EH (cell line): ENCODE data around the gene POF1B.
A peak's percentile ranks its signal among the peaks of the same experiment; 100 is the strongest.
"Not testable (repeated sequence)": the region's sequence is repeated elsewhere in the genome, so short reads cannot be mapped to it uniquely, and the experiment has no call there.

ENCODE experiments used
- DNase-seq: peaks from one replicate; pipeline ENCODE4 v3.0.0-alpha.2; 2015; ENCODE audit warnings: low read depth

The POF1B gene

GRCh38 chrX:85379174-85379907 lies at the start of gene POF1B:
Gene POF1B (minus strand): TSS chrX:85379665. CDS start chrX:85379454, 211 bp downstream.
- DNase-seq = no peak

- no peak for DNase-seq
These were observed 49.6 kb upstream of the POF1B start for GRCh38 chrX:85429066-85429465.

GRCh38 chrX:85419293-85419692 lies 39.8 kb upstream of the POF1B start:
- DNase-seq = no peak

- no peak for DNase-seq
These were observed 12.4 kb upstream of the POF1B start for GRCh38 chrX:85391878-85392238.

- no peak for DNase-seq
These were observed 11.9 kb upstream of the POF1B start for GRCh38 chrX:85391185-85391877.

- DNase-seq = no peak
These were observed 2.1 kb upstream of the POF1B start for GRCh38 chrX:85381602-85382001.

GRCh38 chrX:85378461-85378860 lies 1.0 kb downstream of the POF1B start:
- no peak for DNase-seq

- DNase-seq = no peak
These were observed 4.1 kb downstream of the POF1B start for GRCh38 chrX:85375333-85375738.

- no peak for DNase-seq
These were observed 14.0 kb downstream of the POF1B start for GRCh38 chrX:85365370-85365995.

GRCh38 chrX:85359051-85359450 lies 20.4 kb downstream of the POF1B start:
- DNase-seq = no peak

GRCh38 chrX:85345523-85345922 lies 33.9 kb downstream of the POF1B start:
- DNase-seq = no peak

GRCh38 chrX:85327060-85327333 lies 52.5 kb downstream of the POF1B start:
- DNase-seq = no peak

- DNase-seq = no peak
These were observed 53.0 kb downstream of the POF1B start for GRCh38 chrX:85326234-85327059.

- not testable (repeated sequence) for DNase-seq
These were observed 68.1 kb downstream of the POF1B start for GRCh38 chrX:85311348-85311747.

- no peak for DNase-seq
These were observed 69.7 kb downstream of the POF1B start for GRCh38 chrX:85309717-85310116.

GRCh38 chrX:85303544-85303943 lies 75.9 kb downstream of the POF1B start:
- DNase-seq = no peak

GRCh38 chrX:85288992-85289723 lies 90.3 kb downstream of the POF1B start:
- no peak for DNase-seq

- DNase-seq = not testable (repeated sequence)
These were observed 94.2 kb downstream of the POF1B start for GRCh38 chrX:85285286-85285685.

GRCh38 chrX:85244450-85245211 lies 134.8 kb downstream of the POF1B start:
- DNase-seq = peak; percentile 15

- DNase-seq = peak; percentile 47
These were observed 135.6 kb downstream of the POF1B start, which contains the start of the genes SATL1 and ZNF711 for GRCh38 chrX:85243761-85244449. Gene SATL1 (minus strand): TSS chrX:85243779. CDS start chrX:85108968, 134,811 bp downstream. Gene ZNF711 (plus strand): TSS chrX:85243991. CDS start chrX:85247573, 3,582 bp downstream.
